Measurements from ENCODE around the gene CD82.

The CD82 gene

GRCh38 chr11:44562845-44563460 lies 2.5 kb upstream of the CD82 start:
- no peak for TF ChIP-seq CTCF (conservative IDR thresholded peaks at IDR 0.05; ENCODE audit: low read length)
- no peak for DNase-seq (ENCODE audit: low read depth)
- no peak overlapping the region for H3K4me3 ChIP-seq (ENCODE audit: low read length)

- TF ChIP-seq CTCF (conservative IDR thresholded peaks at IDR 0.05; ENCODE audit: low read length) = no peak
- DNase-seq (ENCODE audit: low read depth) = peak; percentile 81
- no peak overlapping the region for H3K4me3 ChIP-seq (ENCODE audit: low read length)
Measured at GRCh38 chr11:44563711-44564110, 1.8 kb upstream of the CD82 start.

- DNase-seq (ENCODE audit: low read depth) = no peak
- TF ChIP-seq CTCF (conservative IDR thresholded peaks at IDR 0.05; ENCODE audit: low read length) = no peak
Measured at GRCh38 chr11:44564166-44564565, 1.3 kb upstream of the CD82 start.

GRCh38 chr11:44564670-44565210 lies 723 bp upstream of the CD82 start:
- DNase-seq (ENCODE audit: low read depth) = peak; percentile 91
- TF ChIP-seq CTCF (conservative IDR thresholded peaks at IDR 0.05; ENCODE audit: low read length) = no peak

More at GRCh38 chr11:44564166-44564565, 1.3 kb upstream of the CD82 start:
- peak overlapping the region; percentile 61 for H3K4me3 ChIP-seq (ENCODE audit: low read length)

GRCh38 chr11:44565953-44566949 lies 788 bp downstream of the CD82 start:
- no peak for DNase-seq (ENCODE audit: low read depth)
- TF ChIP-seq CTCF (conservative IDR thresholded peaks at IDR 0.05; ENCODE audit: low read length) = no peak
- H3K4me3 ChIP-seq (ENCODE audit: low read length) = peak overlapping the region; percentile 60

More at GRCh38 chr11:44564670-44565210, 723 bp upstream of the CD82 start:
- H3K4me3 ChIP-seq (ENCODE audit: low read length) = peak overlapping the region; percentile 61

- H3K4me3 ChIP-seq (ENCODE audit: low read length) = no peak overlapping the region
- no peak for DNase-seq (ENCODE audit: low read depth)
- TF ChIP-seq CTCF (conservative IDR thresholded peaks at IDR 0.05; ENCODE audit: low read length) = 0 out of 2 replicates have a peak, but pooled peaks have one; percentile 9
Measured at GRCh38 chr11:44566952-44567875, 1.8 kb downstream of the CD82 start.
